Smooth muscle cell of the brain vasculature (primary cell): ENCODE data around the gene ILK.

Experiments used
- DNase-seq: peaks from one replicate; pipeline ENCODE4 v3.0.0-alpha.2; 2012; ENCODE audit warnings: low read depth, low spot score

Gene ILK

DNA sequence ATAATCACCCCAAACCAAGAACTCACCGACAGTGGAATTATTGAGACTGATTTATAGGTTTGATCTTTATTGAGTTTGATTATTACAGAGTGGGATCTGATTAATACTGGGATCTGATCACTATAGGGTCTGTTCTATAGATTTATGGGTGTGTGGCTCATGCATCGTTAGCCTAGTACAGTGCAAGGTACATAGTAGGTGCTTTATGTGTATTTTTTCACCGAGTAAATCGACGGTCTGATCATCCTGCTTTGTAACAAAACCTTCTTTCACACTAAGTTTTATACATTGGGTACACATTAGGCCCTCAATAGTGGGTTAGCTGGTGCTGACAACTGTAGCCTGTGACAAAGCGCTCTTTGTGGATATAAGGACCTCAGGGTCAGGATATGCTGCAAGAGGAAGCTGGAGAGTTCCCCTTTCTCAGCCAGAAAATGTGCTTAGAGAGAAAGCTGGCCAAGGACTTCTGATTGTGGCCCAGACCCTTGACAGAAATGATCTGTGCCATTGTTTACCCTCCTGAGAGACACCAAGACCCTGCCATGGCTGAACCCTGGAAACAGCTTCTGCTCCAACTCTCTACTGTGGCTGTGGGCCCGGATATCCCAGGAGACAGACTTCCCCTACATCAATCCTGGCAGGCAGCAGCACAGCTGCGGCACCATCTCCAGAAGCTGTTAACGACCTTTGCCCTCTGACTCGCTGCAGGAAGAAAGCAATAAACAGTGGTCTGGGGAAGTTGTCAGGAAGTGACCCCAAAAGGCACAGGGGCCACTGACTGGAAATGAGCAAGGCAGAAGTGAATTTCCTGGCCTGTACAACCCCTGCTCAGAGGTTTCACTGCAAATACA, 31.7 kb downstream of the ILK start:
- no peak for DNase-seq

- no peak for DNase-seq
Measured at GRCh38 chr11:6636480-6636879, 32.9 kb downstream of the ILK start.

GRCh38 chr11:6637871-6638270, 34.3 kb downstream of the ILK start:
- no peak for DNase-seq

DNA sequence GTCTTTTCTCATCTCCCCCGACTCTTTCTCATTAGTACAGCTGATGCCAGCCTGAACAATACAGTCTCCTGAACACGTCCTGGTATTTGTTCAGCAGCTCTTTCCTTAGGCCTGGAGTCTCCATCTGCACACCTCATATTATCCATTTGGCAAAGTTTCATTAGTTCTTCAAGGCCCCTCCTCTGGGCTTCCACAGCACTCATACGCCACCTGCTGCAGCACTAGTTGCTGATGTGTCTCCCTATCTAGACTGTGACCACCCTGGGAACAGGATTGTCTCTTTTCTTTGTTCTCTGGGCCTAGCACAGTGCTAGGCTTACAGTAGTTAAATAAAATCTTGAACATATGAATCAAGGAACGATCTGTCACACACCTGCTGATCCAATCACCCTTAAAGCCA, 34.9 kb downstream of the ILK start:
- no peak for DNase-seq

DNA sequence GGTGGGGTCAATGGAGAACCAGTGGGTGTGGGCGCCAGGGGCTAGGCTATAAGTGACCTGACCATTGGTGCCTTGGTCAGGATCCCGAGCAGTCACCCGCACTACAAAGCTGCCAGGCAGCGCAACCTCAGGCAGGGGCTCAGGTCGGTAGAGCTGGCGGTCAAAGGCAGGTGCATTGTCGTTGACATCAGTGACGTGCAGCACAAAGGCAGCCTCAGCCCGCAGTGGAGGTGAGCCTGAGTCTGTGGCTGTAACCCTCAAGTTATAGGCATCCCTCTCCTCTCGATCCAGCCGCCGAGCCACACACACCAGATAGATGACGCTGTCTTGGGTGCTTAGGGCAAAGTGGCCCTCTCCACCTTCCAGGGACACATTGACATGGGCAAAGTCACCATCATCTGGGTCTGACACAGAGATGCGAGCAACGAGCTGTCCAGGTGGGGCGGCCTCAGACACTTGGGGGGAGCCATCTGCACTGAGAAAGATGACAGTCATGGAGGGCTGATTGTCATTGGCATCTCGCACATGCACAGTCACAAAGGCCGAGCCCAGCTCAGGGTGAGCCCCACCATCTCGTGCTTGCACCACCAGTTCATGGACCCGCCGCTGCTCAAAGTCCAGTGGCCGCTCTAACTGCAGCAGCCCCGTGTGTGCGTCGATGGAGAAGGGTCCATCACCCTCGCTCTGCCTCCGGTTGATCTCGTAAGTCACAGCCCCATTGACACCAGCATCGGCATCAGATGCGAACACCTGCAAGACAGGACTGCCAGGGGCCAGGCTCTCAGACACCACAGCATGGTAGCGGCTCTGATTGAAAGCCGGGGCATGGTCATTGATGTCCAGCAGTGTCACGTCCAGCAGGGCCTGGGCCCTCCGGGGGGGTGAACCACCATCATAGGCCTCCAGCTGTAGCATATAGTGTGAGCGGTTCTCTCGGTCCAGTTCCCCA, 36.7 kb downstream of the ILK start:
- DNase-seq, result no peak

GRCh38 chr11:6640985-6641701, 37.6 kb downstream of the ILK start:
- DNase-seq, result no peak

- DNase-seq, result no peak
Measured at GRCh38 chr11:6642957-6643356, 39.4 kb downstream of the ILK start.

DNA sequence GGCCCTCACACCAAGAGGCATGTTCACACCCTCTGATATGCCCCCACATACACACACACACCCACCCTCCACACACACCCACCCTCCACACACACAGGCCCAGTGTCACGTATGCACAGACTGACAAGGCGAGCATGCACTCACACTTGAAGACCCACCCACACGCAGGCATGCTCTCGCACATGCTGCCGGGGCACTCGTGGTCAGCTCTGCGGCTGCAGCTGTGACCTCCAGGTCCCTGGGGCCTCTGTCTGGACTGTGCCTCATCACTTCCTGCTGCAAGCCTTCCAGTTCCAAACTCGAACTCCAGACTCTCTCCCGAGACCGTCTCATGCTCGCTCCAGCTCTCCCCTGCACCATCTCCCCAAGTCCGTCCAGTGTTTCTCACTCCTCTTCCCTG, 42.5 kb downstream of the ILK start:
- DNase-seq, result no peak

- no peak for DNase-seq
Measured at GRCh38 chr11:6646576-6646917, 43.0 kb downstream of the ILK start.

DNA sequence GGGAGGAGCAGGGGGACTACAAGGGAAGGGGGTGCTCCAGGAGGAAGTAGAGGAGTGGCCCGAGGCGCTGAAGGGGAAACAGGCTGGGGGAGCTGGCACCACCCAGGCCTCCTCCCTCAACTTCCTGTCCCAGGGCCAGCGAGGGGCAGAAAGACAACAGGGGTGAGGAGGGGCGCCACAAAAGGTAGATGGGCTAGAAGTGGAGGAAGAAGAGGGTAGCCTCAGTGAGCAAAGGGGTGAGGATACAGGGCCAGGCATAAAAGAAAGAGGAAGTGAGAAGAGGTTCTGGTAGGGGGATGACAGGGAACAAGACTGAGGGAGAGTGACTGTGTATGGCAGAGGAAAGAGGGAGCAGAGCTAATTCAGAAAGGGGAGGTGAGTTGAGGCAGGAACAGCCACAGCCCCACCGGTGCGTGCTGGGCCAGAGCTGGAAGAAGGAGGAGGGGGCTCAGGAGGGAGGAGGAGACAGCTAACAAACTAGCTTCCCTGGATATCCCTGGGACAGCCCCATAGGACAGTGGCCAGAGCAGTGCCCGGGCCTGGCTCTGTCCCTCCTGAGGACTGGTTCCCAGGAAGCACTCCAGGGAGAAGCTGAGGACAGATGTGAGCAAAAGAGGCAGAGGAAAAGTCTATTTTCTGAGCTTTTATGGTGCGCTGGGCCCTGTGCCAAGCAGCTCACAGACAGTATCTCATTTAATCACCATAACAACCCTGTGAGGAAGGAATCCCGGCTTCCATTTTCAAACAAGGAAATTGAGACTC, 43.5 kb downstream of the ILK start:
- DNase-seq, result no peak

GRCh38 chr11:6647836-6648235, 44.3 kb downstream of the ILK start:
- no peak for DNase-seq

DNA sequence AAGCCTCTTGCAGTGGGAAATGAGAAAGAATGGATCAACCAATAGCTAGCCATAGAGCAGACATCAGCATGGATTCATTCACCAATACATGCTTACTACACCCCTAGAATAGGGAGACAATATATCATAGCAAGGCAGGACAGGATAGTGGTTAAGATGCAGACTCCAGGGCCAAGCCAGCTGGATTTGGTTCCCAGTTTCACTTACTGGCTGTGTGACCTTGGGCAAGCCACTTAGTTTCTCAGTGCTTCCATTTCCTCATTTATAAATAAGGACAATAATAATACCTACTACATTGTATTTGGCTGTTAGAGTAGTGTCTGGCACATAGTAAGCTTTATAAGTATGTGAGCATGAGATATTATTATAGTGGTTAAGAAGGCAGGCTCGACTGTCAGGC, 44.9 kb downstream of the ILK start:
- DNase-seq, result no peak

- DNase-seq, result no peak
Measured at GRCh38 chr11:6650104-6650503, 46.5 kb downstream of the ILK start.

GRCh38 chr11:6650980-6651379, 47.4 kb downstream of the ILK start:
- DNase-seq, result no peak

- DNase-seq, result no peak
Measured at GRCh38 chr11:6652182-6652581, 48.6 kb downstream of the ILK start.

DNA sequence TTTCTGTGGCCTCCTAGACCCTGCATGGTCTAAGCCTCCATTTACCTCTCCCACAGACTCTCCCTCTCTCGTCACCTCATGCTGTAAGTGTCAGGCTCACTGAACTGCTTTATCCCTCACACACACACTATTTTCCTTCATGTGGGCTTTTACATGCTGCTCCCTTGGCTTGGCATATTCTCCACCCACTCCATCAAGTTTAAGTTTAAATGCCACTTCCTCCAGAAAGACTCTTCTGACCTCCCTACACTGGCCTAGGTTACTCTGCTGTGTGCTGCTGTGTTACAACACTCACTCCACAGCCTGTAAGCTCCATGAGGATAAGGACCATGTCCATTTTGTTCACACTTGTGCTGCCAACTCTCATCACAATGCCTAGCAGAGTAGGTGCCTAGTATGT, 49.5 kb downstream of the ILK start:
- no peak for DNase-seq

GRCh38 chr11:6653656-6654055, 50.1 kb downstream of the ILK start:
- DNase-seq, result no peak

GRCh38 chr11:6654281-6655019, 50.9 kb downstream of the ILK start:
- DNase-seq, result no peak

- no peak for DNase-seq
Measured at GRCh38 chr11:6655020-6655789, 51.6 kb downstream of the ILK start.
